Suprapubic skin (tissue), 4 donors: Measurements from ENCODE around the gene ACO1. TPM values are rescaled to one million over a fixed set of nuclear protein-coding genes. Genes with fewer than 3 reads are reported as not detected.

Experiments
- DNase-seq, 2 donors: peaks; one replicate each; pipeline ENCODE4 v3.0.0-alpha.2; 2019; ENCODE audit warnings: low spot score in 2 of 2
- H3K27ac ChIP-seq: fragments of 200-600 bp; sonication (generic); one replicate; pipeline ENCODE4 v1.5.1; 2019
- H3K27me3 ChIP-seq: fragments of 200-600 bp; sonication (generic); one replicate; pipeline ENCODE4 v1.5.1; 2019
- H3K36me3 ChIP-seq: fragments of 200-600 bp; sonication (generic); one replicate; pipeline ENCODE4 v1.5.1; 2019
- H3K4me1 ChIP-seq: fragments of 200-600 bp; sonication (generic); one replicate; pipeline ENCODE4 v1.5.1; 2019
- H3K4me3 ChIP-seq: fragments of 200-600 bp; sonication (generic); one replicate; pipeline ENCODE4 v1.5.1; 2019; ENCODE audit warnings: mild to moderate bottlenecking
- H3K9me3 ChIP-seq: fragments of 200-600 bp; sonication (generic); one replicate; pipeline ENCODE4 v1.5.1; 2019
- CTCF ChIP-seq, 2 donors: fragments of 200-600 bp in 1 of 2; fragments of 450-650 bp in 1 of 2; sonication (generic) in 1 of 2; IDR thresholded peaks; one replicate each; pipeline ENCODE4 v1.5.1; 2016 to 2019; ENCODE audit warnings: antibody characterized with exemption in 2 of 2, mild to moderate bottlenecking in 1 of 2, moderate library complexity in 1 of 2
- EP300 ChIP-seq: sonication (generic); formaldehyde crosslinking; IDR thresholded peaks from one replicate; pipeline ENCODE4 v1.6.1; 2017; ENCODE audit warnings: antibody characterized with exemption
- POLR2A ChIP-seq, 2 donors: fragments of 450-650 bp; IDR thresholded peaks; one replicate each; pipeline ENCODE4 v1.6.1; 2017; ENCODE audit warnings: antibody characterized with exemption in 2 of 2, mild to moderate bottlenecking in 2 of 2, moderate library complexity in 2 of 2
- POLR2AphosphoS5 ChIP-seq, 3 donors: sonication (generic); formaldehyde crosslinking; IDR thresholded peaks; one replicate each; pipeline ENCODE4 v1.6.1; 2017; ENCODE audit warnings: antibody characterized with exemption in 3 of 3
- WGBS: methylation state at CpG from one replicate; pipeline ENCODE4 v1.1.5; 2018; 5-methylcytosine and 5-hydroxymethylcytosine counted together
- total RNA-seq, 4 donors: library from RNA; depleted of rRNA; stranded (reverse); fragments of >200 nt; gene quantifications; one replicate each; pipeline ENCODE4 v1.1.0, GENCODE V29; 2016

Gene ACO1
- total RNA-seq, 4 donors from 2014 or later: 18.2 to 25.1 (median 19.9) TPM

- Histone ChIP-seq H3K4me1 (no peaks in the 10 kb centered on the region), H3K27ac (no peak overlapping the region), H3K36me3 (peaks cover 32% of the 10 kb centered on the region), H3K27me3 (no peaks in the 10 kb centered on the region), H3K4me3 (no peak overlapping the region), H3K9me3 (no peaks in the 10 kb centered on the region)
- 83% methylated on average over 3 of the region's 3 CpGs for WGBS
- no peak for TF ChIP-seq EP300
- TF ChIP-seq POLR2A (IDR thresholded peaks at IDR 0.05): no peak
- no peak for TF ChIP-seq POLR2AphosphoS5 (IDR thresholded peaks at IDR 0.05)
- TF ChIP-seq CTCF (IDR thresholded peaks at IDR 0.05): no peak
- DNase-seq: no peak
Observed at GRCh38 chr9:32403567-32404260, 19.3 kb downstream of the ACO1 start.

DNA sequence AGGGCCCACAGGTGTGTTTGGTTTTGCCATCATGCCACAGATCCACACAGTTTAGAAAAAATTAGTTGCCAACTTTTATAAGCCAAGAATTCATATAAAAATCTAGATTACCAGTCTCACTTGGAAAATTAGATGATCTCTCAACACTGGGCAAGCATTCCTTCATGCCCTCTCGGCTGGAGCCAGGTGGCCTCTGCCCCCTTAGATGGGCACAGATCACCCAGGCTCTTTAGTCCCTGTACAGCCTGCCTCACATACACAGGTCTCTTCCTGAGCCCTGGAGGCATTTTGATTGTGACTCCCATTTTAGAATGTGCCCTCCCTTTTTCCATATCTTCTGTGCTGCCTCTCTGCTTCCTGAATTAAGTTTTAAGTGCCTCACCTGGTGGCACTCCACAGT, 20.0 kb downstream of the ACO1 start:
- H3K4me1 ChIP-seq: no peaks in the 10 kb centered on the region
- no peaks in the 10 kb centered on the region for H3K27me3 ChIP-seq
- WGBS: 93% methylated on average over 1 of the region's 1 CpG
- no peak overlapping the region for H3K27ac ChIP-seq
- peaks cover 39% of the 10 kb centered on the region for H3K36me3 ChIP-seq
- no peak for DNase-seq
- H3K9me3 ChIP-seq: no peaks in the 10 kb centered on the region
- TF ChIP-seq POLR2A (IDR thresholded peaks at IDR 0.05) (no peak), EP300 (no peak), POLR2AphosphoS5 (IDR thresholded peaks at IDR 0.05) (no peak), CTCF (IDR thresholded peaks at IDR 0.05) (no peak)
- H3K4me3 ChIP-seq: no peak overlapping the region

- WGBS: 80% methylated on average over 8 of the region's 8 CpGs
Observed at GRCh38 chr9:32404856-32405255, 20.4 kb downstream of the ACO1 start.

GRCh38 chr9:32405506-32405905, 21.1 kb downstream of the ACO1 start:
- Histone ChIP-seq H3K36me3 (peaks cover 50% of the 10 kb centered on the region), H3K9me3 (no peaks in the 10 kb centered on the region), H3K4me3 (no peak overlapping the region), H3K27me3 (no peaks in the 10 kb centered on the region), H3K4me1 (no peaks in the 10 kb centered on the region), H3K27ac (no peak overlapping the region)
- no peak for DNase-seq
- 88% methylated on average over 2 of the region's 2 CpGs for whole genome bisulfite sequencing
- TF ChIP-seq EP300 (no peak), POLR2A (IDR thresholded peaks at IDR 0.05) (no peak), CTCF (IDR thresholded peaks at IDR 0.05) (no peak), POLR2AphosphoS5 (IDR thresholded peaks at IDR 0.05) (no peak)

More at GRCh38 chr9:32404856-32405255, 20.4 kb downstream of the ACO1 start:
- no peaks in the 10 kb centered on the region for H3K9me3 ChIP-seq
- peaks cover 43% of the 10 kb centered on the region for H3K36me3 ChIP-seq
- no peak overlapping the region for H3K27ac ChIP-seq
- no peak overlapping the region for H3K4me3 ChIP-seq
- no peaks in the 10 kb centered on the region for H3K4me1 ChIP-seq
- no peaks in the 10 kb centered on the region for H3K27me3 ChIP-seq
- TF ChIP-seq CTCF (IDR thresholded peaks at IDR 0.05): no peak
- TF ChIP-seq EP300: no peak
- no peak for TF ChIP-seq POLR2AphosphoS5 (IDR thresholded peaks at IDR 0.05)
- no peak for TF ChIP-seq POLR2A (IDR thresholded peaks at IDR 0.05)
- DNase-seq: no peak

DNA sequence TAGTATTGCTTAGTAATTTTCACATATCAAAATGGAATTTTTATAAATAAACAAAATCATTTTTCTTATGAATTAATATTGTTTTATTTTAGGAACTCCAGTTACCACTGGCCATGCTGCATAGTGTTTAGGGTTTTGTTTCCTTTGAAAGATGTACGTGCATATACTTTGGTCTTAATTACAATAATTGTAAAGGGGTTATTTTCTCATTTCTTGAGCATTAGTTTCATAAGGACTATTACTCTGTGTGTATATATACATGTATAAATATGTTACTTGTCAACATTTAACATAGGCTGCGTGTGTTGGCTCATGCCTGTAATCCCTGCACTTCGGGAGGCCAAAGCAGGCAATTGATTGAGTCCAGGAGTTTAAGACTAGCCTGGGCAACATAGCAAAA, 21.6 kb downstream of the ACO1 start:
- WGBS: 96% methylated on average over 3 of the region's 3 CpGs
- no peak for DNase-seq
- TF ChIP-seq EP300: no peak
- TF ChIP-seq POLR2A (IDR thresholded peaks at IDR 0.05): no peak
- TF ChIP-seq POLR2AphosphoS5 (IDR thresholded peaks at IDR 0.05): no peak
- no peak for TF ChIP-seq CTCF (IDR thresholded peaks at IDR 0.05)
- no peaks in the 10 kb centered on the region for H3K27me3 ChIP-seq
- no peaks in the 10 kb centered on the region for H3K9me3 ChIP-seq
- H3K4me3 ChIP-seq: no peak overlapping the region
- H3K27ac ChIP-seq: no peak overlapping the region
- peaks cover 54% of the 10 kb centered on the region for H3K36me3 ChIP-seq
- H3K4me1 ChIP-seq: no peaks in the 10 kb centered on the region
